IgD-negative memory B cell (primary cell): ENCODE measurements around the gene WDR53. TPM values are rescaled to one million over a fixed set of nuclear protein-coding genes. Genes with fewer than 3 reads are reported as not detected.
"Not testable (repeated sequence)": the region's sequence is repeated elsewhere in the genome, so short reads cannot be mapped to it uniquely, and the experiment has no call there.

Source experiments
- H3K27ac Mint-ChIP-seq, 3 donors: one replicate each; pipeline ENCODE4 v1.8.0; 2020 to 2022; ENCODE audit warnings: mild to moderate bottlenecking in 3 of 3, mixed read lengths in 3 of 3, moderate library complexity in 1 of 3
- H3K27me3 Mint-ChIP-seq: one replicate; pipeline ENCODE4 v1.8.0; 2021; ENCODE audit warnings: mixed read lengths
- H3K36me3 Mint-ChIP-seq: one replicate; pipeline ENCODE4 v1.8.0; 2020; ENCODE audit warnings: mild to moderate bottlenecking, mixed read lengths
- H3K4me1 Mint-ChIP-seq, 3 donors: one replicate each; pipeline ENCODE4 v1.8.0; 2020 to 2022; ENCODE audit warnings: mixed read lengths in 3 of 3, mild to moderate bottlenecking in 1 of 3
- H3K4me3 Mint-ChIP-seq, 4 donors: one replicate each; pipeline ENCODE4 v1.8.0; 2020 to 2022; ENCODE audit warnings: mild to moderate bottlenecking in 4 of 4, mixed read lengths in 4 of 4, moderate library complexity in 3 of 4
- H3K9me3 Mint-ChIP-seq, 3 donors: one replicate each; pipeline ENCODE4 v1.8.0; 2020 to 2021; ENCODE audit warnings: mixed read lengths in 3 of 3, mild to moderate bottlenecking in 1 of 3
- polyA plus RNA-seq: library from polyadenylated mRNA; unstranded; fragments of 300-500 nt; fragmentation: Illumina TruSeq; gene quantifications from one replicate; pipeline ENCODE4 v1.2.3, GENCODE V29; 2021

Gene WDR53
- 16.2 TPM for polyA plus RNA-seq

GRCh38 chr3:196568246-196569002 is at the start of gene WDR53, which contains the start of gene FBXO45:
Gene WDR53, minus strand, starts transcription at chr3:196568554. Its CDS starts 7,079 bp downstream, at chr3:196561475.
Gene FBXO45, plus strand, starts transcription at chr3:196568660. Its CDS starts 325 bp downstream, at chr3:196568985.
- no peaks in the 10 kb centered on the region for H3K9me3 Mint-ChIP-seq

GRCh38 chr3:196617256-196617655 is 48.9 kb upstream of the WDR53 start:
- Mint-ChIP-seq H3K4me1 (peaks cover 3 to 14% (median 7%) of the 10 kb centered on the region in 3 donors), H3K27ac (no peak overlapping the region), H3K36me3 (no peaks in the 10 kb centered on the region), H3K9me3 (no peaks in the 10 kb centered on the region), H3K27me3 (no peaks in the 10 kb centered on the region), H3K4me3 (no peak overlapping the region)

More at GRCh38 chr3:196568246-196569002, at the start of gene WDR53, which contains the start of gene FBXO45:
- H3K27ac Mint-ChIP-seq = peak within 1 kb of the TSS; percentile 86 to 95 (median 95)
- peaks cover 4% of the 10 kb centered on the region for H3K36me3 Mint-ChIP-seq
- peaks cover 14 to 23% (median 14%) of the 10 kb centered on the region in 3 donors for H3K4me1 Mint-ChIP-seq
- H3K4me3 Mint-ChIP-seq = peak within 1 kb of the TSS; percentile 84 to 99 (median 95)
- H3K27me3 Mint-ChIP-seq = no peaks in the 10 kb centered on the region

GRCh38 chr3:196615234-196615633 is 46.9 kb upstream of the WDR53 start:
- not testable (repeated sequence) for H3K9me3 Mint-ChIP-seq, H3K4me3 Mint-ChIP-seq, H3K27ac Mint-ChIP-seq, H3K36me3 Mint-ChIP-seq, H3K4me1 Mint-ChIP-seq, H3K27me3 Mint-ChIP-seq

- peaks cover 8 to 14% (median 9%) of the 10 kb centered on the region in 3 donors for H3K4me1 Mint-ChIP-seq
- no peaks in the 10 kb centered on the region for H3K9me3 Mint-ChIP-seq
- H3K27me3 Mint-ChIP-seq = no peaks in the 10 kb centered on the region
- H3K4me3 Mint-ChIP-seq = no peak overlapping the region
- H3K36me3 Mint-ChIP-seq = no peaks in the 10 kb centered on the region
- peak overlapping the region in 2 of 3 donors; percentile 6 to 73 for H3K27ac Mint-ChIP-seq
Measured at GRCh38 chr3:196611761-196612483, 43.6 kb upstream of the WDR53 start.

GRCh38 chr3:196609805-196610515 is 41.6 kb upstream of the WDR53 start:
- Mint-ChIP-seq H3K4me3 (peak overlapping the region in 3 of 4 donors; percentile 1 to 78 (median 73)), H3K36me3 (no peaks in the 10 kb centered on the region), H3K27ac (peak overlapping the region; percentile 4 to 75 (median 46)), H3K4me1 (peaks cover 9 to 12% (median 12%) of the 10 kb centered on the region in 3 donors), H3K9me3 (no peaks in the 10 kb centered on the region), H3K27me3 (no peaks in the 10 kb centered on the region)

GRCh38 chr3:196609343-196609775 is 41.0 kb upstream of the WDR53 start:
- peak overlapping the region in 2 of 3 donors; percentile 46 to 75 for H3K27ac Mint-ChIP-seq

GRCh38 chr3:196608693-196609092 is 40.3 kb upstream of the WDR53 start:
- H3K27ac Mint-ChIP-seq = no peak overlapping the region
- H3K27me3 Mint-ChIP-seq = no peaks in the 10 kb centered on the region
- H3K4me3 Mint-ChIP-seq = no peak overlapping the region
- peaks cover 14 to 18% (median 17%) of the 10 kb centered on the region in 3 donors for H3K4me1 Mint-ChIP-seq
- H3K36me3 Mint-ChIP-seq = no peaks in the 10 kb centered on the region
- H3K9me3 Mint-ChIP-seq = no peaks in the 10 kb centered on the region

More at GRCh38 chr3:196609343-196609775, 41.0 kb upstream of the WDR53 start:
- Mint-ChIP-seq H3K27me3 (no peaks in the 10 kb centered on the region), H3K36me3 (no peaks in the 10 kb centered on the region), H3K4me1 (peaks cover 12 to 16% (median 15%) of the 10 kb centered on the region in 3 donors), H3K9me3 (no peaks in the 10 kb centered on the region), H3K4me3 (peak overlapping the region in 3 of 4 donors; percentile 1 to 78 (median 73))

- Mint-ChIP-seq H3K27me3 (no peaks in the 10 kb centered on the region), H3K36me3 (no peaks in the 10 kb centered on the region), H3K4me1 (peaks cover 8 to 13% (median 12%) of the 10 kb centered on the region in 3 donors), H3K9me3 (no peaks in the 10 kb centered on the region), H3K27ac (peak overlapping the region in 1 of 3 donors; percentile 35), H3K4me3 (peak overlapping the region in 2 of 4 donors; percentile 74 to 80)
Measured at GRCh38 chr3:196604548-196604947, 36.2 kb upstream of the WDR53 start.

GRCh38 chr3:196603683-196604082 is 35.3 kb upstream of the WDR53 start:
- Mint-ChIP-seq H3K36me3 (no peaks in the 10 kb centered on the region), H3K9me3 (no peaks in the 10 kb centered on the region), H3K4me1 (peaks cover 5 to 9% (median 6%) of the 10 kb centered on the region in 3 donors), H3K4me3 (peak overlapping the region in 1 of 4 donors; percentile 1), H3K27me3 (no peaks in the 10 kb centered on the region), H3K27ac (no peak overlapping the region)

GRCh38 chr3:196602673-196603072 is 34.3 kb upstream of the WDR53 start:
- no peaks in the 10 kb centered on the region for H3K36me3 Mint-ChIP-seq
- H3K9me3 Mint-ChIP-seq = no peaks in the 10 kb centered on the region
- H3K4me3 Mint-ChIP-seq = no peak overlapping the region

GRCh38 chr3:196600359-196600758 is 32.0 kb upstream of the WDR53 start:
- peaks cover 9 to 17% (median 10%) of the 10 kb centered on the region in 3 donors for H3K4me1 Mint-ChIP-seq
- peaks cover 6% of the 10 kb centered on the region for H3K27me3 Mint-ChIP-seq
- H3K27ac Mint-ChIP-seq = no peak overlapping the region
- no peaks in the 10 kb centered on the region for H3K36me3 Mint-ChIP-seq
- H3K9me3 Mint-ChIP-seq = no peaks in the 10 kb centered on the region
- H3K4me3 Mint-ChIP-seq = peak overlapping the region in 1 of 4 donors; percentile 4

More at GRCh38 chr3:196602673-196603072, 34.3 kb upstream of the WDR53 start:
- peaks cover 9 to 17% (median 10%) of the 10 kb centered on the region in 3 donors for H3K4me1 Mint-ChIP-seq
- H3K27me3 Mint-ChIP-seq = no peaks in the 10 kb centered on the region
- no peak overlapping the region for H3K27ac Mint-ChIP-seq

- Mint-ChIP-seq H3K9me3 (no peaks in the 10 kb centered on the region), H3K36me3 (no peaks in the 10 kb centered on the region), H3K27ac (no peak overlapping the region), H3K4me1 (peaks cover 9 to 14% (median 9%) of the 10 kb centered on the region in 3 donors), H3K27me3 (peaks cover 11% of the 10 kb centered on the region), H3K4me3 (peak overlapping the region in 1 of 4 donors; percentile 4)
Measured at GRCh38 chr3:196599734-196600128, 31.4 kb upstream of the WDR53 start.

GRCh38 chr3:196597971-196598733 is 29.8 kb upstream of the WDR53 start:
- H3K36me3 Mint-ChIP-seq, H3K9me3 Mint-ChIP-seq, H3K4me1 Mint-ChIP-seq: not testable (repeated sequence)
- Mint-ChIP-seq H3K4me3 (peak overlapping the region; percentile 13 to 91 (median 78)), H3K27ac (peak overlapping the region in 1 of 3 donors; percentile 82), H3K27me3 (peaks cover 11% of the 10 kb centered on the region)

- Mint-ChIP-seq H3K4me3 (no peak overlapping the region), H3K36me3 (no peaks in the 10 kb centered on the region), H3K4me1 (peaks cover 4 to 9% (median 4%) of the 10 kb centered on the region in 3 donors), H3K27ac (no peak overlapping the region), H3K9me3 (no peaks in the 10 kb centered on the region), H3K27me3 (peaks cover 11% of the 10 kb centered on the region)
Measured at GRCh38 chr3:196596355-196596754, 28.0 kb upstream of the WDR53 start.
